Activated T-cell treated with anti-CD3 and anti-CD28 coated beads, Interleukin-2, amount 50 U/mL, for 4 hours (primary cell): ENCODE results near the gene TMEM184B. TPM values are rescaled to one million over a fixed set of nuclear protein-coding genes. Genes with fewer than 3 reads are reported as not detected.
"Not testable (repeated sequence)": the region's sequence is repeated elsewhere in the genome, so short reads cannot be mapped to it uniquely, and the experiment has no call there.

Experiments
- ATAC-seq, 2 donors: fragments of 200-7000 bp; cut with Tn5 transposase; one replicate each; pipeline ENCODE4 v1.10.0; 2021
- DNase-seq: peaks from one replicate; pipeline ENCODE4 v3.0.0-alpha.2; 2020
- H3K27me3 Mint-ChIP-seq: one replicate; pipeline ENCODE4 v1.8.0; 2021; ENCODE audit warnings: low read depth, mixed read lengths
- H3K36me3 Mint-ChIP-seq: one replicate; pipeline ENCODE4 v1.8.0; 2022; ENCODE audit warnings: mixed read lengths; ENCODE audit not compliant: insufficient read depth
- H3K4me1 Mint-ChIP-seq: one replicate; pipeline ENCODE4 v1.8.0; 2021; ENCODE audit warnings: low read depth, mixed read lengths
- H3K4me3 Mint-ChIP-seq: one replicate; pipeline ENCODE4 v1.8.0; 2021; ENCODE audit warnings: mild to moderate bottlenecking, moderate library complexity, mixed read lengths
- H3K9me3 Mint-ChIP-seq: one replicate; pipeline ENCODE4 v1.8.0; 2021; ENCODE audit warnings: mixed read lengths
- total RNA-seq, 3 donors: library from RNA; stranded (reverse); gene quantifications; one replicate each; pipeline ENCODE4 v1.2.1, GENCODE V29; 2021

TMEM184B gene
- total RNA-seq, 3 donors from 2014 or later = 26.5 to 33.5 (median 27.8) TPM

DNA sequence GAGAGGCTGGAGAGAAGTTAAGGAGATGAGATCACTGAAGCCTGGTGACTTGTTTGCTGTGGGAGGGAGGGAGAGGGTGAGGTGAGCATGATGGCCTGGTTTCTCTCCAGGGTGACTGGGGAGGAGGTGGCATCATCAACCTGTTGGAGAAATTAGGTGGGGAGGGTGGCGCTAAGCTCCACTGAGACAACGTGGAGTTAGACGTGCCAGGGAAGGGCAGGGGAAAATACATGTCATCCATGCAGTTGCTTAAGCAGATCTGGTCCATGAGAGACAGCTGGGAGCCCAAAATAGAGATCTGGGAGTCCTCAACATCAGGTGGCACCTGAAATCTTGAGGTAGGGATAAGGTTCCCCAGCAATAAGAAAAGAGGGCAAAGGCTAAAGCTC lies 80.3 kb downstream of the TMEM184B start:
- DNase-seq (no peak), ATAC-seq (no peak)
- Mint-ChIP-seq H3K4me3 (no peak overlapping the region), H3K27me3 (peaks cover 2% of the 10 kb centered on the region), H3K9me3 (no peaks in the 10 kb centered on the region), H3K4me1 (no peaks in the 10 kb centered on the region), H3K36me3 (no peaks in the 10 kb centered on the region)

DNA sequence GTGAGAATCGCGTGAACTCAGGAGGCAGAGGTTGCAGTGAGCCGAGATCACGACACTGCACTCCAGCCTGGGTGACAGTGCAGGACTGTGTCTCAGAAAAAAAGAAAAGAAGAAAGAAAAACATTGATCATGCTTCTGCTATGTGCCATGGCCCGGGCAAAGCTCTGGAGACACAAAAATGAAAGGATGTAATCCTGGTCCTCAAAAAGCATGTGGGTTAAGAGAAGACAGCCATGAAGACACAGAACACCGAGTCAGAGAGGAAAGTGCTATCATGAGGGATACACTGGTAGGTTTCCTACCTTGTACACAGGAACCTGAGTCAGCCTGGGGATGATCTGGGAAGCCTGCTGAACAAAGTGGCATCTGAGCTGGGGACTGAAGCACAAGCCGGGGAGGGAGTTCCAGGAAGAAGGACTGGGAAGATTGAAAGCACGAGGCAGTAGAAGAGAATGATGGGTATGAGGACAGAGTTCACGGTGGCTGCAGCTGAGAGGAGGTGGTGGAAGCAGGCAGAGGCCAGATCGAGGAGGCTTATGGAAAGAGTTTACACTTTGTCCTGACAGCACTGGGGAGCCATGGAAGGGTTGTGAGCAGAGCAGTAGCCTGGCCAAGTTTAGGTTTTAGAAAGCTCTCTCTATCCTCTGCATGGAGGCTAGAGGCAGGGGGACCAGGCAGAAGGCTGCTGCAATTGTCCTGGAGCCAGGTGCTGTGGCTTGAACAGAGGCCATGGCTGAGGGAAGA lies 80.9 kb downstream of the TMEM184B start:
- ATAC-seq = no peak
- Mint-ChIP-seq H3K9me3 (no peaks in the 10 kb centered on the region), H3K4me1 (no peaks in the 10 kb centered on the region), H3K36me3 (no peaks in the 10 kb centered on the region), H3K4me3 (no peak overlapping the region), H3K27me3 (peaks cover 2% of the 10 kb centered on the region)
- no peak for DNase-seq

DNA sequence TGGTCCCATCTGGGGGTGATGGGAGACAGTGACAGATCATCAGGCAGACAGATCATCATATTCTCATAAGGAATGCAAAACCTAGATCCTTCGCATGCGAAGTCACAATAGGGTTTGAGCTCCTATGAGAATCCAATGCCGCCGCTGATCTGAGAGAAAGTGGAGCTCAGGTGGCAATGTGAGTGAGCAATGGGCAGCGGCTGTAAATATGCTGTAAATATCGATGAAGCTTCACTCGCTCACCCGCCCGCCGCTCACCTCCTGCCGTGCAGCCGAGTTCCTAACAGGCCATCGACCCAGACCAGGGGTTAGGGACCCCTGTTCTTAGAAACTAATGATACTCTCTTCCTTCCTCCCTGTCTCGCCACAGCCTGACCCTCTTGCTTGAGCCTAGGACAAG lies 81.8 kb downstream of the TMEM184B start:
- Mint-ChIP-seq H3K27me3 (peaks cover 2% of the 10 kb centered on the region), H3K36me3 (no peaks in the 10 kb centered on the region), H3K4me3 (no peak overlapping the region), H3K4me1 (no peaks in the 10 kb centered on the region), H3K9me3 (no peaks in the 10 kb centered on the region)
- no peak for DNase-seq
- no peak for ATAC-seq

DNA sequence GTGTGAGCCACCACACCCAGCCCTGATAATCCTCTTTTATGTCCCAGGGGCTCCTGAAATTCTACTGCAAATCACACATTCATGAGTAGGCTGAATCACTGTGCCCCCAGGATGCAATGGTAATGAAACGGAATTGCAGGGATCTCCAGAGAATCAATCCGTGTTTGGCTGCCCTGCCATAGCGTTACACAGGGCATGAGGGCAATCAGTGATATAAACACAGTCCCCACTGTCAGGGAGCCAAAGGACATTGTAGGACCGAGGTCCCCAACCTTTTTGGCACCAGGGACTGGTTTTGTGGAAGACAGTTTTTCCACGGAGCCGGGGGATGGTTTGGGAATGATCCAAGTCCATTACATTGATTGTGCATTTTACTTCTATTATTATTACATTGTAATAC lies 82.2 kb downstream of the TMEM184B start:
- ATAC-seq = no peak
- Mint-ChIP-seq H3K4me3 (no peak overlapping the region), H3K36me3 (no peaks in the 10 kb centered on the region), H3K4me1 (no peaks in the 10 kb centered on the region), H3K27me3 (peaks cover 2% of the 10 kb centered on the region), H3K9me3 (no peaks in the 10 kb centered on the region)
- DNase-seq = no peak

DNA sequence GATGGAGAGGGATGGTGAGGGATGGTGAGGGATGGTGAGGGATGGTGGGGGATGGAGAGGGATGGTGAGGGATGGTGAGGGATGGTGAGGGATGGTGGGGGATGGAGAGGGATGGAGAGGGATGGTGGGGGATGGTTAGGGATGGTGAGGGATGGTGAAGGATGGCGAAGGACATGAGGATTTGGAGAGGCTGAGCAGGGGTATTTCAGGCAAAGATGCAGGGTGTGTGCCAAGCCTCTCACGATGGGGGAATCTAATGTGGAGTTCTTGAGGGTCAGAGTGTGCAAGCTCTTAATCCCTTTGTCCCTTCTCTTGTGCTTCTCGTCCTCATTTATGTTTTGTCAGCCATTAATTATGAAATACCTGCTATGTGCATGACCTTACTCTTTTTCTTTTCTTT lies 83.7 kb downstream of the TMEM184B start:
- H3K9me3 Mint-ChIP-seq = no peaks in the 10 kb centered on the region
- H3K36me3 Mint-ChIP-seq = no peaks in the 10 kb centered on the region
- no peak for DNase-seq
- no peaks in the 10 kb centered on the region for H3K4me1 Mint-ChIP-seq
- H3K27me3 Mint-ChIP-seq = peaks cover 2% of the 10 kb centered on the region
- no peak overlapping the region for H3K4me3 Mint-ChIP-seq
- no peak for ATAC-seq

DNA sequence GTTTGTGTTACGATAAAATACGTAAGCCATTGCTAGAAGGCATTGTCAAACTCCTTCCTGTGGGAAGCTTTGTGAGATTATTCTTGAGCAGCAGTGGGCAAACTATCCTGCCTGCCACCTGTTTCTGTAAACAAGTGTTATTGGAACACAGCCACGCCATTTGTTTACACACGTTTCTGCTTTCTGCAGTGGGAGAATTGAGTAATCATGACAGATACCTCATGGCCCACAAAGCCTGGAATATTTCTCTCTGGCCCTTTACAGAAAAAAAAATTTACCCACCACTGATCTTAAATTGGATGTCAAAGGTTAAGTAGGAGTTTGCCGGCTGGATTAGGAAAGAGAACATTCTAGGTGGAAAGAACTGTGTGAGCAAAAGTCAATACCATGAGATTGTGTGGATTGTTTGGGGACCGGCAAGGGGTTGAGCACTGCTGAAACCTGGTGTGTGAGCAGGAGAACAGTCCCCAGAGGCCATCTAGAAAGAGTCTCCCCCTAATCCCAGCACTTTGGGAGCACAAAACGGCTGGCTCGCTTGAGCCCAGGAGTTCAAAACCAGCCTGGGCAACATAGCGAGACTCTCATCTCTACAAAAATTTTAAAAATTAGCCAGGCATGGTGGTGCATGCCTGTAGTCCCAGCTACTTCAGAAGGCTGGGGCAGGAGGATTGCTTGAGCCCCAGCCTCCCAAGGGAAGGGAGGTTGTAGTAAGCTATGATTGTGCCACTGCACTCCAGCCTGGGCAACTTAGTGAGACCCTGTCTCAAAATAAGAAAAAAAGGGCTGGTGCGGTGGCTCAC lies 85.2 kb downstream of the TMEM184B start:
- DNase-seq = no peak
- Mint-ChIP-seq H3K36me3 (no peaks in the 10 kb centered on the region), H3K27me3 (peaks cover 2% of the 10 kb centered on the region), H3K4me1 (no peaks in the 10 kb centered on the region), H3K9me3 (no peaks in the 10 kb centered on the region), H3K4me3 (no peak overlapping the region)
- no peak for ATAC-seq

- H3K4me1 Mint-ChIP-seq = peaks cover 6% of the 10 kb centered on the region
- H3K9me3 Mint-ChIP-seq = no peaks in the 10 kb centered on the region
Measured at GRCh38 chr22:38186429-38186828, 86.4 kb downstream of the TMEM184B start.

GRCh38 chr22:38184788-38185187 lies 88.0 kb downstream of the TMEM184B start:
- ATAC-seq = no peak
- no peak for DNase-seq
- Mint-ChIP-seq H3K4me1 (peaks cover 22% of the 10 kb centered on the region), H3K4me3 (no peak overlapping the region), H3K27me3 (no peaks in the 10 kb centered on the region), H3K9me3 (no peaks in the 10 kb centered on the region), H3K36me3 (no peaks in the 10 kb centered on the region)

More at GRCh38 chr22:38186429-38186828, 86.4 kb downstream of the TMEM184B start:
- Mint-ChIP-seq H3K36me3 (no peaks in the 10 kb centered on the region), H3K27me3 (peaks cover 2% of the 10 kb centered on the region), H3K4me3 (peak overlapping the region; percentile 12)
- ATAC-seq (no peak), DNase-seq (no peak)

- ATAC-seq = peak; percentile 93 to 98
- peak within 1 kb of the TSS; percentile 88 for H3K4me3 Mint-ChIP-seq
- H3K27me3 Mint-ChIP-seq = no peaks in the 10 kb centered on the region
- H3K4me1 Mint-ChIP-seq = peaks cover 45% of the 10 kb centered on the region
- peak; percentile 96 for DNase-seq
- no peaks in the 10 kb centered on the region for H3K36me3 Mint-ChIP-seq
- no peaks in the 10 kb centered on the region for H3K9me3 Mint-ChIP-seq
Measured at GRCh38 chr22:38181453-38182200, 91.2 kb downstream of the TMEM184B start, which contains the start of gene PLA2G6. TSS of gene PLA2G6 (minus strand) at chr22:38181830. CDS start at chr22:38169426, 12,404 bp downstream.

- peaks cover 52% of the 10 kb centered on the region for H3K4me1 Mint-ChIP-seq
- DNase-seq (no peak), ATAC-seq (no peak)
- peak overlapping the region; percentile 88 for H3K4me3 Mint-ChIP-seq
- H3K9me3 Mint-ChIP-seq = no peaks in the 10 kb centered on the region
- H3K36me3 Mint-ChIP-seq = no peaks in the 10 kb centered on the region
- H3K27me3 Mint-ChIP-seq = no peaks in the 10 kb centered on the region
Measured at GRCh38 chr22:38180841-38181452, 91.9 kb downstream of the TMEM184B start.

DNA sequence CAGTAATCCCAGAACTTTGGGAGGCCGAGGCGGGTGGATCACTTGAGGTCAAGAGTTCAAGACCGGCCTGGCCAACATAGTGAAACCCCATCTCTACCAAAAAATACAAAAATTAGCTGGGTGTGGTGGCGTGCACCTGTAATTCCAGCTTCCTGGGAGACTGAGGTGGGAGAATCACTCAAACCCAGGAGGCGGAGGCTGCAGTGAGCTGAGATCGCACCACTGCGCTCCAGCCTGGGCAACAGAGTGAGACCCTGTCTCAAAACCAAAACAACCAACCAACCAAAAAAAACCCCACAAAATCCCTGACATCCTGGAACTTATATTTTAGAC lies 94.2 kb downstream of the TMEM184B start:
- H3K4me1 Mint-ChIP-seq = peaks cover 64% of the 10 kb centered on the region
- H3K9me3 Mint-ChIP-seq, DNase-seq, H3K4me3 Mint-ChIP-seq, H3K27me3 Mint-ChIP-seq, ATAC-seq, H3K36me3 Mint-ChIP-seq: not testable (repeated sequence)

- H3K4me3 Mint-ChIP-seq = no peak overlapping the region
- no peaks in the 10 kb centered on the region for H3K27me3 Mint-ChIP-seq
- no peak for DNase-seq
- H3K9me3 Mint-ChIP-seq = no peaks in the 10 kb centered on the region
- H3K36me3 Mint-ChIP-seq = peaks cover 4% of the 10 kb centered on the region
- peaks cover 68% of the 10 kb centered on the region for H3K4me1 Mint-ChIP-seq
- no peak for ATAC-seq
Measured at GRCh38 chr22:38177926-38178604, 94.7 kb downstream of the TMEM184B start.

GRCh38 chr22:38177571-38177925 lies 95.3 kb downstream of the TMEM184B start:
- not testable (repeated sequence) for ATAC-seq, H3K9me3 Mint-ChIP-seq, DNase-seq, H3K27me3 Mint-ChIP-seq, H3K4me3 Mint-ChIP-seq, H3K36me3 Mint-ChIP-seq
- H3K4me1 Mint-ChIP-seq = peaks cover 73% of the 10 kb centered on the region

DNA sequence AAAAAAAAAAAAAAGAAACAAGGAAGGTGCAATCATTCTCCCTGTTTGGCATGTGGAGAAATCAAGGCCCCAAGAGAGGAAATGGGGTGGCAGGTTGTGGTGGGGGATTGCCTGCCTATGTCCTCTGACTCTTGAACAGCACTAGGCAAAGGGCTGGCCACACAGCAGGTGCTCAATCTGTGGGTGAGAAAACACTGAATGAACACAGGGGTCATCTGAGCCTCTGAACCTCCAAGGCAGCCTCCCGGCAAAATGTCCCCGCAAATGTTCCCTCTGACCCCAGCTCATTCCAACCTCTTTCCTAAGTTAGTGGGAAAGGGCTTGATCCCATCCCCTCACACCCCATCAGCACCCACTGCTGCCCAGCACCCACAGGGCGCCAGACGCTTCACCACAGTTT lies 95.8 kb downstream of the TMEM184B start:
- H3K27me3 Mint-ChIP-seq = no peaks in the 10 kb centered on the region
- ATAC-seq (no peak), DNase-seq (no peak)
- H3K36me3 Mint-ChIP-seq = peaks cover 4% of the 10 kb centered on the region
- H3K4me1 Mint-ChIP-seq = peaks cover 77% of the 10 kb centered on the region
- no peaks in the 10 kb centered on the region for H3K9me3 Mint-ChIP-seq
- H3K4me3 Mint-ChIP-seq = no peak overlapping the region
